H1 (cell line): ENCODE data around the gene CLEC16A. TPM values are rescaled to one million over a fixed set of nuclear protein-coding genes. Genes with fewer than 3 reads are reported as not detected.

ENCODE experiments used
- EP300 ChIP-seq, 2 experiments: IDR thresholded peaks; 1 replicate in 1 of 2; 2 replicates in 1 of 2; pipeline ENCODE4 v1.6.1; 2011 to 2012; ENCODE audit warnings: low read depth in 2 of 2, low read length in 2 of 2, mild to moderate bottlenecking in 2 of 2, borderline replicate concordance in 1 of 2, inconsistent platforms in 1 of 2, moderate library complexity in 1 of 2
- EZH2 ChIP-seq: fragments of 200-600 bp; sonication (generic); IDR thresholded peaks from 2 replicates; pipeline ENCODE4 v1.7.1; 2012; ENCODE audit warnings: low read depth, mild to moderate bottlenecking, moderate library complexity, low read length, inconsistent platforms; ENCODE audit not compliant: severe bottlenecking
- GABPA ChIP-seq: IDR thresholded peaks from 2 replicates; pipeline ENCODE4 v1.6.1; 2011; ENCODE audit warnings: mild to moderate bottlenecking, low read length, moderate library complexity, borderline replicate concordance; ENCODE audit not compliant: insufficient read depth
- POLR2AphosphoS5 ChIP-seq: IDR thresholded peaks from 2 replicates; pipeline ENCODE4 v1.6.1; 2011; ENCODE audit warnings: low read depth, low read length
- RFX5 ChIP-seq: IDR thresholded peaks from 2 replicates; pipeline ENCODE4 v1.6.1; 2011; ENCODE audit warnings: low read depth, low read length, improper control_type of control experiment, borderline replicate concordance
- RXRA ChIP-seq: IDR thresholded peaks from 2 replicates; pipeline ENCODE4 v1.6.1; 2011; ENCODE audit warnings: low read depth, mild to moderate bottlenecking, low read length, moderate library complexity; ENCODE audit not compliant: insufficient read depth
- TAF1 ChIP-seq: IDR thresholded peaks from 2 replicates; pipeline ENCODE4 v1.6.1; 2011; ENCODE audit warnings: mild to moderate bottlenecking, low read depth, low read length
- polyA plus RNA-seq, 7 experiments: library from polyadenylated mRNA; depleted of rRNA in 3 of 7; stranded (reverse) in 5 of 7; unstranded in 2 of 7; fragments of >200 nt in 5 of 7; fragments of 200-250 nt in 2 of 7; gene quantifications; 1 replicate in 5 of 7; 2 replicates in 1 of 7; 4 replicates in 1 of 7; pipeline versions ENCODE4 v1.2.1 to v1.2.3, GENCODE V29; 2011 to 2013; ENCODE audit warnings: missing spikeins in 2 of 7, mixed read lengths in 2 of 7
- total RNA-seq: library from RNA; stranded (reverse); fragmentation: NEBNext Ultra II Directional; extraction: Animal tissue kit (Norgen Biotek cat#: 25700); gene quantifications from 2 replicates; pipeline ENCODE4 v1.2.1, GENCODE V29; 2021
- TF ChIP-seq, protein P1 (sequence below): fragments of 300-600 bp; sonication (generic); IDR thresholded peaks from 2 replicates; pipeline ENCODE4 v1.7.1; 2012; ENCODE audit warnings: low read length, moderate library complexity, mild to moderate bottlenecking, inconsistent platforms; ENCODE audit not compliant: insufficient replicate concordance

CLEC16A gene
- total and polyA plus RNA-seq, 2 of the 8 experiments (the other 6 are each of a cell fraction or from before 2014, with no cell fraction given): 7.6 to 19.3 TPM

- TF ChIP-seq, protein P1, sequence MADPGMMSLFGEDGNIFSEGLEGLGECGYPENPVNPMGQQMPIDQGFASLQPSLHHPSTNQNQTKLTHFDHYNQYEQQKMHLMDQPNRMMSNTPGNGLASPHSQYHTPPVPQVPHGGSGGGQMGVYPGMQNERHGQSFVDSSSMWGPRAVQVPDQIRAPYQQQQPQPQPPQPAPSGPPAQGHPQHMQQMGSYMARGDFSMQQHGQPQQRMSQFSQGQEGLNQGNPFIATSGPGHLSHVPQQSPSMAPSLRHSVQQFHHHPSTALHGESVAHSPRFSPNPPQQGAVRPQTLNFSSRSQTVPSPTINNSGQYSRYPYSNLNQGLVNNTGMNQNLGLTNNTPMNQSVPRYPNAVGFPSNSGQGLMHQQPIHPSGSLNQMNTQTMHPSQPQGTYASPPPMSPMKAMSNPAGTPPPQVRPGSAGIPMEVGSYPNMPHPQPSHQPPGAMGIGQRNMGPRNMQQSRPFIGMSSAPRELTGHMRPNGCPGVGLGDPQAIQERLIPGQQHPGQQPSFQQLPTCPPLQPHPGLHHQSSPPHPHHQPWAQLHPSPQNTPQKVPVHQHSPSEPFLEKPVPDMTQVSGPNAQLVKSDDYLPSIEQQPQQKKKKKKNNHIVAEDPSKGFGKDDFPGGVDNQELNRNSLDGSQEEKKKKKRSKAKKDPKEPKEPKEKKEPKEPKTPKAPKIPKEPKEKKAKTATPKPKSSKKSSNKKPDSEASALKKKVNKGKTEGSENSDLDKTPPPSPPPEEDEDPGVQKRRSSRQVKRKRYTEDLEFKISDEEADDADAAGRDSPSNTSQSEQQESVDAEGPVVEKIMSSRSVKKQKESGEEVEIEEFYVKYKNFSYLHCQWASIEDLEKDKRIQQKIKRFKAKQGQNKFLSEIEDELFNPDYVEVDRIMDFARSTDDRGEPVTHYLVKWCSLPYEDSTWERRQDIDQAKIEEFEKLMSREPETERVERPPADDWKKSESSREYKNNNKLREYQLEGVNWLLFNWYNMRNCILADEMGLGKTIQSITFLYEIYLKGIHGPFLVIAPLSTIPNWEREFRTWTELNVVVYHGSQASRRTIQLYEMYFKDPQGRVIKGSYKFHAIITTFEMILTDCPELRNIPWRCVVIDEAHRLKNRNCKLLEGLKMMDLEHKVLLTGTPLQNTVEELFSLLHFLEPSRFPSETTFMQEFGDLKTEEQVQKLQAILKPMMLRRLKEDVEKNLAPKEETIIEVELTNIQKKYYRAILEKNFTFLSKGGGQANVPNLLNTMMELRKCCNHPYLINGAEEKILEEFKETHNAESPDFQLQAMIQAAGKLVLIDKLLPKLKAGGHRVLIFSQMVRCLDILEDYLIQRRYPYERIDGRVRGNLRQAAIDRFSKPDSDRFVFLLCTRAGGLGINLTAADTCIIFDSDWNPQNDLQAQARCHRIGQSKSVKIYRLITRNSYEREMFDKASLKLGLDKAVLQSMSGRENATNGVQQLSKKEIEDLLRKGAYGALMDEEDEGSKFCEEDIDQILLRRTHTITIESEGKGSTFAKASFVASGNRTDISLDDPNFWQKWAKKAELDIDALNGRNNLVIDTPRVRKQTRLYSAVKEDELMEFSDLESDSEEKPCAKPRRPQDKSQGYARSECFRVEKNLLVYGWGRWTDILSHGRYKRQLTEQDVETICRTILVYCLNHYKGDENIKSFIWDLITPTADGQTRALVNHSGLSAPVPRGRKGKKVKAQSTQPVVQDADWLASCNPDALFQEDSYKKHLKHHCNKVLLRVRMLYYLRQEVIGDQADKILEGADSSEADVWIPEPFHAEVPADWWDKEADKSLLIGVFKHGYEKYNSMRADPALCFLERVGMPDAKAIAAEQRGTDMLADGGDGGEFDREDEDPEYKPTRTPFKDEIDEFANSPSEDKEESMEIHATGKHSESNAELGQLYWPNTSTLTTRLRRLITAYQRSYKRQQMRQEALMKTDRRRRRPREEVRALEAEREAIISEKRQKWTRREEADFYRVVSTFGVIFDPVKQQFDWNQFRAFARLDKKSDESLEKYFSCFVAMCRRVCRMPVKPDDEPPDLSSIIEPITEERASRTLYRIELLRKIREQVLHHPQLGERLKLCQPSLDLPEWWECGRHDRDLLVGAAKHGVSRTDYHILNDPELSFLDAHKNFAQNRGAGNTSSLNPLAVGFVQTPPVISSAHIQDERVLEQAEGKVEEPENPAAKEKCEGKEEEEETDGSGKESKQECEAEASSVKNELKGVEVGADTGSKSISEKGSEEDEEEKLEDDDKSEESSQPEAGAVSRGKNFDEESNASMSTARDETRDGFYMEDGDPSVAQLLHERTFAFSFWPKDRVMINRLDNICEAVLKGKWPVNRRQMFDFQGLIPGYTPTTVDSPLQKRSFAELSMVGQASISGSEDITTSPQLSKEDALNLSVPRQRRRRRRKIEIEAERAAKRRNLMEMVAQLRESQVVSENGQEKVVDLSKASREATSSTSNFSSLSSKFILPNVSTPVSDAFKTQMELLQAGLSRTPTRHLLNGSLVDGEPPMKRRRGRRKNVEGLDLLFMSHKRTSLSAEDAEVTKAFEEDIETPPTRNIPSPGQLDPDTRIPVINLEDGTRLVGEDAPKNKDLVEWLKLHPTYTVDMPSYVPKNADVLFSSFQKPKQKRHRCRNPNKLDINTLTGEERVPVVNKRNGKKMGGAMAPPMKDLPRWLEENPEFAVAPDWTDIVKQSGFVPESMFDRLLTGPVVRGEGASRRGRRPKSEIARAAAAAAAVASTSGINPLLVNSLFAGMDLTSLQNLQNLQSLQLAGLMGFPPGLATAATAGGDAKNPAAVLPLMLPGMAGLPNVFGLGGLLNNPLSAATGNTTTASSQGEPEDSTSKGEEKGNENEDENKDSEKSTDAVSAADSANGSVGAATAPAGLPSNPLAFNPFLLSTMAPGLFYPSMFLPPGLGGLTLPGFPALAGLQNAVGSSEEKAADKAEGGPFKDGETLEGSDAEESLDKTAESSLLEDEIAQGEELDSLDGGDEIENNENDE: no peak
- TF ChIP-seq EP300 (IDR thresholded peaks at IDR 0.05; ENCODE audit: borderline replicate concordance in 1 of 2, low read depth in 2 of 2, low read length in 2 of 2) (no peak), TAF1 (no peak), EZH2 (no peak), RXRA (no peak), GABPA (no peak), RFX5 (no peak), POLR2AphosphoS5 (no peak)
Measured at GRCh38 chr16:10999300-10999699, 54.9 kb downstream of the CLEC16A start (continued).
